ENCODE results near the gene GARNL3.
A peak's percentile ranks its signal among the peaks of the same experiment; 100 is the strongest.

Gene GARNL3

DNA sequence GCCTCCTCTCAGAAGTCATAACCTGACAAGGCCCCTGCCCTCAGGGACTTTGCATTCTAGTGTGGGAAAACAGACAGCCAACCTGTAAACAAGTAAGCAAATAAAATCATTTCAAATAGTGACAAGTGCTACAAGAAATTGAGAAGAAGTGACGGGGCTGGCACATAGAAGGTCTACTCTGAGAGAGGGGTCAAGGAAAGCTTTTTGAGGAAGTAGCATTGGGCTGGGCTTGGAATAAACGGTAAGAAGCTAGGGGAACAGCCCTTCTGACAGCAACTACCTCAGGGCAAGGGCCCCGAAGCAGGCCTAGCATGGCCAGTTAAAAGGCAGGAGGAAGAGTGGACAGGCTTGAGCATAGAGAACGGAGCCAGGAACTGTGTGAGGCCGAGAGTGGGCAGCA, 127.6 kb downstream of the GARNL3 start:
- TF ChIP-seq, protein P1, sequence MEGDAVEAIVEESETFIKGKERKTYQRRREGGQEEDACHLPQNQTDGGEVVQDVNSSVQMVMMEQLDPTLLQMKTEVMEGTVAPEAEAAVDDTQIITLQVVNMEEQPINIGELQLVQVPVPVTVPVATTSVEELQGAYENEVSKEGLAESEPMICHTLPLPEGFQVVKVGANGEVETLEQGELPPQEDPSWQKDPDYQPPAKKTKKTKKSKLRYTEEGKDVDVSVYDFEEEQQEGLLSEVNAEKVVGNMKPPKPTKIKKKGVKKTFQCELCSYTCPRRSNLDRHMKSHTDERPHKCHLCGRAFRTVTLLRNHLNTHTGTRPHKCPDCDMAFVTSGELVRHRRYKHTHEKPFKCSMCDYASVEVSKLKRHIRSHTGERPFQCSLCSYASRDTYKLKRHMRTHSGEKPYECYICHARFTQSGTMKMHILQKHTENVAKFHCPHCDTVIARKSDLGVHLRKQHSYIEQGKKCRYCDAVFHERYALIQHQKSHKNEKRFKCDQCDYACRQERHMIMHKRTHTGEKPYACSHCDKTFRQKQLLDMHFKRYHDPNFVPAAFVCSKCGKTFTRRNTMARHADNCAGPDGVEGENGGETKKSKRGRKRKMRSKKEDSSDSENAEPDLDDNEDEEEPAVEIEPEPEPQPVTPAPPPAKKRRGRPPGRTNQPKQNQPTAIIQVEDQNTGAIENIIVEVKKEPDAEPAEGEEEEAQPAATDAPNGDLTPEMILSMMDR (IDR thresholded peaks at IDR 0.05; ENCODE audit: borderline replicate concordance, insufficient read depth, low read depth, low read length) = no peak

DNA sequence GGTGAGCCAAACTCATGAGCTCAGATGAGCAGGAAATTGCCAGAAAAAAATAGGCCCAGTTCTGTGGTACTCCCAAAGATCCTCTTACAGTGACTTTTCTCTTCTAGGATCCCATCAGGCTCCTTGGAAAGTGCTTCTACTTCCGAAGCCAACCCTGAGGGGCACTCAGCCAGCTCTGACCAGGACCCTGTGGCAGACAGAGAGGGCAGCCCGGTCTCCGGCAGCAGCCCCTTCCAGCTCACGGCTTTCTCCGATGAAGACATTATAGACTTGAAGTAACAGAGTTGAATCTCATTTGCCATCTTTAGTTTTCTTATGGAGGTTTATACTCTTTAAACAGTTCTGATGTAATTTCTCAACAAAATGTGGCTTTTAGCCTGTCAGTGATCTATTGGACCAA, 128.4 kb downstream of the GARNL3 start:
- H3K4me3 ChIP-seq (ENCODE audit: low read depth, low read length) = no peak overlapping the region
- TF ChIP-seq, protein P1 (IDR thresholded peaks at IDR 0.05; ENCODE audit: borderline replicate concordance, insufficient read depth, low read depth, low read length) = no peak

More for the DNA sequence above, 127.6 kb downstream of the GARNL3 start:
- no peak overlapping the region for H3K4me3 ChIP-seq (ENCODE audit: low read depth, low read length)

DNA sequence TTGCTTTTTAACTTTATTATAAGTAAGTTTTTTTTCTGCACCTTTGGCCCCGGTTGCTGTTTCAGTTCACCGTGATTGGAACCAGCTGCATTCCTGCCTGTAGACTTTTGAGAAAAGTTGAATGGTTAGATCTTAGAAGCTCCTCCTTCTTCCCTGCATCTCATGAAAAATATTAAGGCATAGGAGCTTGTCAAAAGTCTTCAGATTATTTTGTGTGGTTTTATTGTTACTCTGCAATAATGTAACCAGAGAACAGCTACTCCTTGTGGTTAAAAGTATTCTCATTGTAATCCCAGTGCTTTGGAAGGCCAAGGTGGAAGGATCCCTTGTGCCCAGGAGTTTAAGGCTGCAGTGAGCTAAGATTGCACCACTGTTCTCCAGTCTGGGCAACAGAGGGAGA, 129.1 kb downstream of the GARNL3 start:
- TF ChIP-seq, protein P1 (IDR thresholded peaks at IDR 0.05; ENCODE audit: borderline replicate concordance, insufficient read depth, low read depth, low read length) = no peak
- no peak overlapping the region for H3K4me3 ChIP-seq (ENCODE audit: low read depth, low read length)

DNA sequence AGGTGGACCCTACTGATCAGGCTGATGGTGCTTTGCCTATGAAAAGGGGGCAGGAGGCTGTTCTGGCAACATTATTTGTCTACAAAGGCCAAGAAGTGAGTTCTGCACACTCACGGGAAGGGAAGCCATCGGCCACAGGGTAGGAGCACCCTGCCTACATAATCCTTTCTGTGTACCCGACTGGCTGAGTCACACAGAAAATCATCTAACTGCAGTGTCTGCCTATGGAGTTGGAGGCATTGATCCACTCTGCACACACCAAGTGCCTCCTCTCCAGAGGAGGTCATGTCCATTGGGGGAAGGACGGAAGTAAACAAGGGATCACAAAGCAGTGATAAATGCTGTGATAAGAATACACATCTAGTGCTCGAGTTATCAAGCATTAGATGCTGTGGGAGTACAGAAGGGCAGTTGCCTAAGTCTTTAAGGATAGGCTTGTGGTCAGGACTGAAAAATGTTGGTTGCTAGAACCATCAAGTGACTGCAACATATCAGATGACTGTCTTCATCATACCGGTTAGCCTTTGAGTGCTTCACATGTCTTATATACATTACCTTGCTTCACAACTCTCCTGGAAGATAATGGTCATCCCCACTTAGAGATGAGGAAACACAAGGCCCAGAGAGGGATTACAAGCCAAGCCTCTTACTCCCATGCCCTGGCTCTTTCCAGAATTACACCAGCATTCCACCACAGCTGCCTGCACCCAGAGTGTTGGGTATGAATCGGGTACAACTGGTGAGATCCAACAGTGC, 131.1 kb downstream of the GARNL3 start:
- TF ChIP-seq, protein P1 (IDR thresholded peaks at IDR 0.05; ENCODE audit: borderline replicate concordance, insufficient read depth, low read depth, low read length) = no peak
- no peak overlapping the region for H3K4me3 ChIP-seq (ENCODE audit: low read depth, low read length)

DNA sequence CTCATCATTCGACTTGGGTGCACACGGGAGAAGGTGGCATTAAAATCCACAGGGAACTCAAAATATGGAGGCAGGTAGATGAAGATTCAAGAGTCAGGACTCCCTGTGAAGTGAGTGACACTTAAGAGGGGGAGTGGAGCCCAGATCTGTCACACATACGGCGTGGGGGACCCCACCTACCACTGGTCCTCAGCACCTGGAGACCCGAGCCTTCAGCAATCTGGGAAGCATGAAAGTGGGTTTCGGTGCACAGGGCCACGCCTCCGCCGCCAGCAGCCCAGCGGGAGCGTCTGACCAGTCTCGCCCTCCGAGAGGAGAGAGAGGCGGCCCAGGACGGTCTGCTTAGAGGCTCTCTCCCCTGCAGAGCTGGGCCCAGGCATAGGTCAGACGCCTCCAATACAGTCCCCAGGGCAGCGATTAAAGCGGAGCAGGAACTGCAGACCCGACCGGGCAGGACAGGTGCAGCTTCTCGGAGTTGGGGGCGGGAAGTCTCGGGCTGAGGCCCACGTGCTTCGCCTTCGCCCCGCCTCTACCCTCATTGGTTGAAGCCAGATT, 131.8 kb downstream of the GARNL3 start:
- peak overlapping the region; percentile 30 for H3K4me3 ChIP-seq (ENCODE audit: low read depth, low read length)
- TF ChIP-seq, protein P1 (IDR thresholded peaks at IDR 0.05; ENCODE audit: borderline replicate concordance, insufficient read depth, low read depth, low read length) = no peak

DNA sequence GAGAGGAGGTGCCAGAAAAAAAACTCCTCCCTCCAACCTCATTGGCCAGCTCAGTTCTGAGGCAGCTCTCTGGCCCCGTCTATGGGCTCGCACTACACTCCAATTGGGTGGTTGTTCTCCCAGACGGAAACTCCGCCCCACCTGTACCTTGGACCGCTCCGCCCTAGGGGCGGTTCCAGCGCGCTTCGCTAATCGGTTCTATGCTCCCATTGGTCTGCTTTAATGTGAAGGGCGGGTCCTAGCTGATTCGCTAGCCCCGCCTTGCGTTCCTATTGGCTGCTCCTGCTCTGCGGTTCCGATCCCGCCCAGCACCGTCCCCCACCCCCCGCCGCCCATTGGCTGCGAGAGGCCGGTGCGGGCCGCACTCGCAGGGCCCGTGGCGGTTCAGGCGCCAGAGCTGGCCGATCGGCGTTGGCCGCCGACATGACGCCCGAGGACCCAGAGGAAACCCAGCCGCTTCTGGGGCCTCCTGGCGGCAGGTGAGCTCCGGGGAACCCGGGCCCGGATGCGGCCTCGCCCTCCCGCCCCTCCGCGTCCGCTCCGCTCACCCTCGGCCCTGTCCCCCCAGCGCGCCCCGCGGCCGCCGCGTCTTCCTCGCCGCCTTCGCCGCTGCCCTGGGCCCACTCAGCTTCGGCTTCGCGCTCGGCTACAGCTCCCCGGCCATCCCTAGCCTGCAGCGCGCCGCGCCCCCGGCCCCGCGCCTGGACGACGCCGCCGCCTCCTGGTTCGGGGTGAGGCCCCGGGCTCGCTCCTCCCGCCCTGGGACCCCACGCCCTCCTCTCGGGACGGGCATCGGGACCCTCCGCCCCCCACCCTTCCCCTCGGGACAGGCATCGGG, 132.5 kb downstream of the GARNL3 start, which contains the start of gene SLC2A8:
TSS of gene SLC2A8 (plus strand) at position 362 of the 838 bp plus-strand sequence. CDS start at position 424, 62 bp downstream.
- peak within 1 kb of the TSS; percentile 70 for H3K4me3 ChIP-seq (ENCODE audit: low read depth, low read length)
- TF ChIP-seq, protein P1 (IDR thresholded peaks at IDR 0.05; ENCODE audit: borderline replicate concordance, insufficient read depth, low read depth, low read length) = 0 out of 2 replicates have a peak, but pooled peaks have one; percentile 2

Measured in GM12875 (cell line).